Breast epithelium (tissue), 4 donors: ENCODE data around the gene OTOG. TPM values are rescaled to one million over a fixed set of nuclear protein-coding genes. Genes with fewer than 3 reads are reported as not detected.

ENCODE experiments used
- DNase-seq, 2 donors: peaks; one replicate each; pipeline ENCODE4 v3.0.0-alpha.2; 2019; ENCODE audit warnings: low spot score in 2 of 2
- H3K27ac ChIP-seq, 2 donors: fragments of 200-600 bp; sonication (generic) in 1 of 2; one replicate each; pipeline ENCODE4 v1.5.1; 2016 to 2019; ENCODE audit warnings: mild to moderate bottlenecking in 1 of 2
- H3K27me3 ChIP-seq, 2 donors: fragments of 200-600 bp; sonication (generic) in 1 of 2; one replicate each; pipeline versions ENCODE4 v1.5.1 to v1.6.0; 2017 to 2019; ENCODE audit warnings: control low read depth in 1 of 2, mild to moderate bottlenecking in 1 of 2
- H3K36me3 ChIP-seq: fragments of 200-600 bp; one replicate; pipeline ENCODE4 v1.5.1; 2019
- H3K4me1 ChIP-seq, 2 donors: fragments of 200-600 bp; sonication (generic); one replicate each; pipeline ENCODE4 v1.5.1; 2016 to 2019; ENCODE audit warnings: control low read depth in 1 of 2
- H3K4me3 ChIP-seq, 3 donors: fragments of 200-600 bp; sonication (generic); 1 replicate in 2 of 3; 2 replicates in 1 of 3; pipeline ENCODE4 v1.5.1; 2016 to 2019; ENCODE audit warnings: mild to moderate bottlenecking in 3 of 3, moderate library complexity in 2 of 3
- H3K9me3 ChIP-seq, 2 donors: fragments of 200-600 bp; sonication (generic) in 1 of 2; one replicate each; pipeline ENCODE4 v1.5.1; 2016 to 2019; ENCODE audit warnings: control low read depth in 1 of 2
- POLR2A ChIP-seq: fragments of 450-650 bp; IDR thresholded peaks from one replicate; pipeline ENCODE4 v1.6.1; 2016; ENCODE audit warnings: antibody characterized with exemption, mild to moderate bottlenecking, moderate library complexity
- POLR2AphosphoS5 ChIP-seq, 3 donors: sonication (generic); formaldehyde crosslinking; IDR thresholded peaks; one replicate each; pipeline ENCODE4 v1.6.1; 2017; ENCODE audit warnings: antibody characterized with exemption in 3 of 3
- intact Hi-C: fragments of 100-400 bp; cut with DNase I; formaldehyde crosslinking; loops from one replicate; pipeline ENCODE4 v1.15.1; 2023; ENCODE audit warnings: low total_unique reads
- total RNA-seq, 3 donors: library from RNA; depleted of rRNA; stranded (reverse); fragments of >200 nt; gene quantifications; one replicate each; pipeline ENCODE4 v1.1.0, GENCODE V29; 2016
- TF ChIP-seq, protein P1 (sequence below), 3 donors: fragments of 450-650 bp; IDR thresholded peaks; one replicate each; pipeline ENCODE4 v1.5.1; 2016 to 2017; ENCODE audit warnings: antibody characterized with exemption in 3 of 3, mild to moderate bottlenecking in 3 of 3, moderate library complexity in 3 of 3

OTOG gene
- total RNA-seq, 3 donors from 2014 or later, result not detected

DNA sequence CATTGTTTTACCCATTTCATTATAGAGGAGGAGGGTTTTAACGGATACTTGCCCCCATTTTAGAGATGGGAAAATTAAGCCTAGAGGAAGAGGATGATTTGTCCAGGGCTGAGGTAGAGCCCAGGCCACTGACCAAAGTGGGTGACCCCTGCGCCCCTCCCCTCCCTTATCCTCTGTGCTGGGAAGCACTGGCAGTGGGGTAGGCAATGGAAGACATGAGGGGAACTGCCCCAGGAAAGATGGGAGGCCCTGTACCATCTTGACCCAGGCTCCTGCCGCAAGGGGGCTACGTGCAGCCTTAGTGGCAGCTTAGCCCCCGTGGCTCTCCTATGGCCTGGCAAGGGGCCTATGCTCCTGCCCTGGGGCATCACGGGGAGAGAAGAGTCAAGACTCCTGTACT lies 95.9 kb downstream of the OTOG start:
- peaks cover 0 to 4% of the 10 kb centered on the region in 2 donors for H3K27me3 ChIP-seq
- intact Hi-C loops, result no loop called here
- TF ChIP-seq POLR2A (no peak), POLR2AphosphoS5 (IDR thresholded peaks at IDR 0.05) (no peak)
- TF ChIP-seq, protein P1, sequence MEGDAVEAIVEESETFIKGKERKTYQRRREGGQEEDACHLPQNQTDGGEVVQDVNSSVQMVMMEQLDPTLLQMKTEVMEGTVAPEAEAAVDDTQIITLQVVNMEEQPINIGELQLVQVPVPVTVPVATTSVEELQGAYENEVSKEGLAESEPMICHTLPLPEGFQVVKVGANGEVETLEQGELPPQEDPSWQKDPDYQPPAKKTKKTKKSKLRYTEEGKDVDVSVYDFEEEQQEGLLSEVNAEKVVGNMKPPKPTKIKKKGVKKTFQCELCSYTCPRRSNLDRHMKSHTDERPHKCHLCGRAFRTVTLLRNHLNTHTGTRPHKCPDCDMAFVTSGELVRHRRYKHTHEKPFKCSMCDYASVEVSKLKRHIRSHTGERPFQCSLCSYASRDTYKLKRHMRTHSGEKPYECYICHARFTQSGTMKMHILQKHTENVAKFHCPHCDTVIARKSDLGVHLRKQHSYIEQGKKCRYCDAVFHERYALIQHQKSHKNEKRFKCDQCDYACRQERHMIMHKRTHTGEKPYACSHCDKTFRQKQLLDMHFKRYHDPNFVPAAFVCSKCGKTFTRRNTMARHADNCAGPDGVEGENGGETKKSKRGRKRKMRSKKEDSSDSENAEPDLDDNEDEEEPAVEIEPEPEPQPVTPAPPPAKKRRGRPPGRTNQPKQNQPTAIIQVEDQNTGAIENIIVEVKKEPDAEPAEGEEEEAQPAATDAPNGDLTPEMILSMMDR (IDR thresholded peaks at IDR 0.05), result no peak
- H3K4me1 ChIP-seq, result no peaks in the 10 kb centered on the region
- no peak for DNase-seq
- peaks cover 1 to 4% of the 10 kb centered on the region in 2 donors for H3K9me3 ChIP-seq
- no peak overlapping the region for H3K27ac ChIP-seq
- no peak overlapping the region for H3K4me3 ChIP-seq
- H3K36me3 ChIP-seq, result no peaks in the 10 kb centered on the region

DNA sequence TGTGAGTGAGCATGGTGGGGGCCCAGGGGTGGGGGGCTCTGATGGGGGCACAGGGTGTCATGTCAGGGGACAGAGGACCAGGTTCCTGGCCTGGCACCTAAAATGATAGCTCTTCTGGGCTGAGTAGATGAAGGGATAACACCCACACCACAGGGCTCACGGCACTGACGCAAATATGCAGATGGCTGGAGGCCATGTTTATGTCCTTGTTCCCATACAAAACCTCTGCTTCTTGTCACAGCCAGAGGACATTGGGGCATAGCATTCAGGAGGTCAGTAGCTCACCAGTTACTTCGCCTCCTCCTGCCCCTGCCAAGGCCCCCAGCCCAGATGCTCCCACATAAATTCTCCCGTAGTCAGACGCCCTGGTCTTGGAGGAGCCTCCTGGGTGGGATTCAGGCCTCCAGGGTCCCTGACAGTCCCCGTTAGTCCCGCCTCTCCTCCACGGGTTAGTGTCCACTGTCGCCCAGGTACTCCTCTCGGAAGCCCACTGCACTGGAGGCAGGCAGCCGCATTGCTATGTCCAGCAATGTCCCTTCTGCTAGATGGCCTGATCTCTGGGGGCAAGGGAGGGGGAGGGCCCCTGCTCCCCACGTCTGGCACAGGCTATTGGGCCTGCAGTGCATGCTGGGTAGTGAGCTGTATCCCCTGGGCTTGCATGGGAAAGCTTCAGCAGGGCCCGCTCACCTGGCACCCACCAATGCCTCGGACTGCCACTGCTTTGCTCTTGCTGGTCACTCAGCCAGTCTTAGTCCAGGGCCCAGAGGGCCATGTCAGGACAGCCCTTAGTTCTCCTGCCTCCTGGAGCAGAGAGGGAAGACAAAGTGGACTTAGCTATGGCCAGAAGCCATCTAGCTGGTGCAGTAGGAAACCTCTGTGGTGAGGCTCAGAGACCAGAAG lies 96.7 kb downstream of the OTOG start:
- no peak overlapping the region for H3K27ac ChIP-seq
- H3K36me3 ChIP-seq, result no peaks in the 10 kb centered on the region
- no peak for DNase-seq
- peaks cover 4 to 7% of the 10 kb centered on the region in 2 donors for H3K9me3 ChIP-seq
- no peak overlapping the region for H3K4me3 ChIP-seq
- intact Hi-C loops, result no loop called here
- TF ChIP-seq POLR2A (no peak), POLR2AphosphoS5 (IDR thresholded peaks at IDR 0.05) (no peak)
- TF ChIP-seq, protein P1 (IDR thresholded peaks at IDR 0.05), result no peak
- peaks cover 0 to 4% of the 10 kb centered on the region in 2 donors for H3K27me3 ChIP-seq
- no peaks in the 10 kb centered on the region for H3K4me1 ChIP-seq

DNA sequence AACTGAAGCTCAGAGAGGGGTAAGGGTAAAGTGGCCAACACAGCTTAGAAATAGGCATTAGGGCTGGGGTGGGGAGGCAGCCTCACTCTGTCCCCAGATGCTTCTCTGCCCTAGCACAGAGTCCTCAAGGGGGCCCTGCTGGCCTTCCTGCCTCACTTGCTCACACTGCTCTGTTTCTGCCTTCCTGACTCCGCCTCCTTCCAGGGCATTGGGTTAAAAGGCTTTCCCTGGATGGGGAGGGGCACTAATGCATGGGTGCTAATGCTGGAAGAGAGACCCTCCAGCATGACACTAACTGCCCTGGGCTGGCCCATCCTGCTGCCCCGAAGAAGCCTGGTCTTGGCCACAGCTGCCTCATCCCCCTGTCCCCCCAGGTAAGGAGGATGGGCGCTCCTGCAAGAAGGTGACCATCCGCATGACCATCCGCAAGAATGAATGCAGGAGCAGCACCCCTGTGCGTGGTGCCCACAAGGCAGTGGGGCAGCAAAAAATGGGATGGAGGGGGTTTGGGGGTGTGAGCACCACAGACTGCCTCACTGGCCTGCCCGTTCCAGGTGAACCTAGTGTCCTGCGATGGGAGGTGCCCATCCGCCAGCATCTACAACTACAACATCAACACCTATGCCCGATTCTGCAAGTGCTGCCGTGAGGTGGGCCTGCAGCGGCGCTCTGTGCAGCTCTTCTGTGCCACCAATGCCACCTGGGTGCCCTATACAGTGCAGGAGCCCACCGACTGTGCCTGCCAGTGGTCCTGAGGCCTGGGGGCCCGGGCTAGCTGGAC lies 98.3 kb downstream of the OTOG start:
- Histone ChIP-seq H3K36me3 (no peaks in the 10 kb centered on the region), H3K27me3 (peaks cover 0 to 3% of the 10 kb centered on the region in 2 donors), H3K9me3 (peaks cover 4 to 7% of the 10 kb centered on the region in 2 donors), H3K4me3 (no peak overlapping the region), H3K4me1 (no peaks in the 10 kb centered on the region), H3K27ac (no peak overlapping the region)
- intact Hi-C loops, result no loop called here
- DNase-seq, result no peak
- TF ChIP-seq POLR2A, result no peak
- TF ChIP-seq, protein P1 (IDR thresholded peaks at IDR 0.05), result no peak
- TF ChIP-seq POLR2AphosphoS5 (IDR thresholded peaks at IDR 0.05), result no peak

DNA sequence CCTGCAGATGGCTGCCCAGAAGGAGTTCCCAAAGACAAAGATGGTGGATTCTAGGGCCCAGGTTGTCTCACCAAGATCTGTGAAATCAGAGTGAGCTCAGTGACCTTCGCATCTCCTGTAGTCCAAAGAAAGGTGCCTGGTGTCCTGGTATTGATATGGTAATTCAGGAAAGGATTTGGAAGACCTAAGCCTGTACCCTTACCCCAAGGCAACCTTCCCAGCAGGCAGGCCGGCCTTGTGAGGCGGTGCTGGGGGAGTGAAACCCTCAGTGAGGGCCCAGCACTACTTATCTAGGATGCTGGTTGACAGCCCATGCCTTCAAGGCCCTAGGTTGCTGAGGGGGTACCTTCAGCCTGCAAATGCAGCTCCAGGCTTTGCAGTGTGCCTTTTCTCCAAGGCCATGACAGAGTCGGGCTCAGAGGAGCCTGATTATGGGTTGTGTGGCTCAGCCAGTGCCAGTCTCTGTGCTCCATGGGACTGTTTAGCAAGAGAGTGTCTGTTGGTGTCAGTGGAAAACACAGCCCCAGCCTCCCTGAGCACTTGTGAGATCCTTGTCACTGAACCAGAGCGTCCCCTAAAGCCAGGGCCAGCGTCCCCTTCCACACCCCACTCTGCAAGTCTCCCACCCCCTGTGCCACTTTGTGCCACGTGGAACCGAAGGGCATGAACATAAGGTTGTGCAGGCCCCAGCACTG lies 99.5 kb downstream of the OTOG start:
- Histone ChIP-seq H3K36me3 (no peaks in the 10 kb centered on the region), H3K27ac (no peak overlapping the region), H3K27me3 (no peaks in the 10 kb centered on the region), H3K4me3 (no peak overlapping the region), H3K9me3 (peaks cover 4 to 7% of the 10 kb centered on the region in 2 donors), H3K4me1 (no peaks in the 10 kb centered on the region)
- intact Hi-C loops, result no loop called here
- no peak for TF ChIP-seq POLR2A
- DNase-seq, result no peak

DNA sequence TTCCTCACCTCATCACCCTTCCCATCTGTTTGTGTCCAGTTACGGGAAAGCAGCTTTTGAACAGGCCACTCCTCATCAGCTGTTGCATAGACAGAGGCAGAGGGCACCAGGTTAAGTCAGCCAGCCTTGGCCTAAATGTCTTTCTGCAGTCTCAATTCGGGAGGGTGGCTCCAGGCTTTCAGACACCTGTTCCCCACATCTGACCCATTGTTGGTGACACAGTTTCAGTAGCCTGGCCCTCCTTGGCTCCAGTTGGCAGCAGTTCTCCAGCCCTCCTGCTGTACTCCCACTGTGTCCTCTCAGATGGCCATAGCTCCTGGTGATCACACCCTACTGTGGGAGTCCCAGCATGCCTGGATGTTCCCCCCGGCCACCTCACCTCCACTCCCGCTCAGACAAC lies 101.5 kb downstream of the OTOG start:
- Histone ChIP-seq H3K9me3 (peaks cover 4 to 7% of the 10 kb centered on the region in 2 donors), H3K4me3 (no peak overlapping the region), H3K27me3 (peaks cover 0 to 3% of the 10 kb centered on the region in 2 donors), H3K4me1 (no peaks in the 10 kb centered on the region), H3K36me3 (no peaks in the 10 kb centered on the region), H3K27ac (no peak overlapping the region)
- no peak for TF ChIP-seq POLR2AphosphoS5 (IDR thresholded peaks at IDR 0.05)
- TF ChIP-seq, protein P1 (IDR thresholded peaks at IDR 0.05), result no peak
- TF ChIP-seq POLR2A, result no peak
- DNase-seq, result no peak
- intact Hi-C loops, result no loop called here
